Activated naive CD8-positive, alpha-beta T cell (primary cell): Measurements from ENCODE around the gene HIPK3.
A peak's percentile ranks its signal among the peaks of the same experiment; 100 is the strongest.
"Not testable (repeated sequence)": the region's sequence is repeated elsewhere in the genome, so short reads cannot be mapped to it uniquely, and the experiment has no call there.

Experiments
- H3K27ac Mint-ChIP-seq: one replicate; pipeline ENCODE4 v1.8.0; 2021; ENCODE audit warnings: mixed read lengths
- H3K27me3 Mint-ChIP-seq: one replicate; pipeline ENCODE4 v1.8.0; 2021; ENCODE audit warnings: mixed read lengths
- H3K36me3 Mint-ChIP-seq: one replicate; pipeline ENCODE4 v1.8.0; 2021; ENCODE audit warnings: mixed read lengths
- H3K4me1 Mint-ChIP-seq: one replicate; pipeline ENCODE4 v1.8.0; 2021; ENCODE audit warnings: low read depth, mixed read lengths
- H3K4me3 Mint-ChIP-seq: one replicate; pipeline ENCODE4 v1.8.0; 2021; ENCODE audit warnings: mild to moderate bottlenecking, mixed read lengths
- H3K9me3 Mint-ChIP-seq: one replicate; pipeline ENCODE4 v1.8.0; 2021; ENCODE audit warnings: low read depth, mixed read lengths

HIPK3 gene

DNA sequence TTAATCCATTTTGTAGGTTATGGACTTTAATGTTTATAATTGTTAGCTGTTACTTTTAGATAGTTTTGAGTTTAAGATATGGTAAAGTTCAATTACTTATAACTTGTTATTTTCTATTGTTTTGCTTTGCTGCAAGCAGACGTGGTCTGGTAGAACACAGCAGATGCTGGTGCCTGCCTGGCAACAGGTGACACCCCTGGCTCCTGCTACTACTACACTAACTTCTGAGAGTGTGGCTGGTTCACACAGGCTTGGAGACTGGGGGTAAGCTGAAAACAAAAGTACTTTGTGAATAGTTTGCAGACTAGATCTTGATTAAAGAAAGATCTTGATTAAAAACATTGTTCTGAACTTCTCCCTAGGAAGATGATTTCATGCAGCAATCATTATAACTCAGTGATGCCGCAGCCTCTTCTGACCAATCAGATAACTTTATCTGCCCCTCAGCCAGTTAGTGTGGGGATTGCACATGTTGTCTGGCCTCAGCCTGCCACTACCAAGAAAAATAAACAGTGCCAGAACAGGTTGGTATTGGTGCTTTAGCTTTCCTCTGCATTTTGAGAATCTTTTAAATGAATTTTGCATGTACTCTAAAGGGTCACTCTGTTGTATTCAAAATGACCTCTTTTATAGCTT, 90.4 kb downstream of the HIPK3 start:
- Mint-ChIP-seq H3K9me3 (no peaks in the 10 kb centered on the region), H3K4me1 (no peaks in the 10 kb centered on the region), H3K4me3 (no peak overlapping the region), H3K27me3 (no peaks in the 10 kb centered on the region), H3K36me3 (peaks cover 3% of the 10 kb centered on the region), H3K27ac (no peak overlapping the region)

DNA sequence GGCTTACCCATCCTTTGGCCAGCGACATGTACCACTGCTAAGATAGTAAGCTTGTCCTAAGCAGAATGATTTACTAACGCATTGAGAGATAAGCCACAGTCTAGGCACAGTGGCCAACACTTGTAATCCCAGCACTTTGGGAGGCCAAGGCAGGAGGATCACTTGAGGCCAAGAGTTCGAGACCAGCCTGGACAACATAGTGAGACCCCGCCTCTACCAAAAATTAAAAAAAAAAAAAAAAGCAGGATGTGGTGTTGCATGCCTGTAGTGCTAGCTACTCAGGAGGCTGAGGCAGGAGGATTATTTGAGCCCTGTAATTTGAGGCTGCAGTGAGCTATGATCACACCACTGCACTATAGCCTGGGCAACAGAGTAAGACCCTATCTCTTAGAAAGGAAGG, 93.1 kb downstream of the HIPK3 start:
- no peaks in the 10 kb centered on the region for H3K9me3 Mint-ChIP-seq
- H3K27ac Mint-ChIP-seq, result no peak overlapping the region
- no peaks in the 10 kb centered on the region for H3K4me1 Mint-ChIP-seq
- peaks cover 5% of the 10 kb centered on the region for H3K36me3 Mint-ChIP-seq
- no peak overlapping the region for H3K4me3 Mint-ChIP-seq
- no peaks in the 10 kb centered on the region for H3K27me3 Mint-ChIP-seq

DNA sequence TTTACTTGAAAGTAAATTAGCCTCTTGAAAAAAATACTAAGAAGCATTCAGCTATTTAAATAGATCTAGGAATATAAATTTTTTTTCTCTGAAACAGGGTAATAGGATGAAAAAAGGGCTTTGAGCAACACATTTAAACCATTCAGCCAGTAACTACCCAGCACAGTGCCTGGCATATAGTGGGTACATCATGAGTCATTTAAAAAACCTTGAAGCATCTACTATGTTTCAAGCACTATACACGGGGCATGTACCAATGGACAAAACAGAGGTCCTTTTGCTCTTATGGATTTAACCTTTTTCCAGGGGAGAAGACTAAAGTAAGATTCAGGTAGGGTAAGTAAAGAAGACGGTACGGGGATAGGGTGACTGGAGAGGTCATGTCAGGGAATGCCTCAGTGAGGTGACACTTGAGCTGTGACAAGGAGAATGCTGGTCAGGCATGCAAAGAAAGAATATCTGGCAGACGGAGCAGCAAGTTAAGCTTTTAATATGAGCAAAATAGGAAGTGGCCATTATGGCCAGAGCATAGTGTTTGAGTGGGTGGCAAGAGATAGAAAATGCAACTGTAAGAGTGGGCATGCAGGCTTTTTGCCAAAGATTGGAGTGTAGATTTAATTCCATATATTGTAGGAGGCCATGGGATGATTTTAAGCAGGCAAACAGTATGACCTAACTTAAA, 101.1 kb downstream of the HIPK3 start:
- Mint-ChIP-seq H3K4me1 (peaks cover 1% of the 10 kb centered on the region), H3K4me3 (no peak overlapping the region), H3K9me3 (no peaks in the 10 kb centered on the region), H3K36me3 (peaks cover under 1% of the 10 kb centered on the region), H3K27ac (peak overlapping the region; percentile 1), H3K27me3 (no peaks in the 10 kb centered on the region)

DNA sequence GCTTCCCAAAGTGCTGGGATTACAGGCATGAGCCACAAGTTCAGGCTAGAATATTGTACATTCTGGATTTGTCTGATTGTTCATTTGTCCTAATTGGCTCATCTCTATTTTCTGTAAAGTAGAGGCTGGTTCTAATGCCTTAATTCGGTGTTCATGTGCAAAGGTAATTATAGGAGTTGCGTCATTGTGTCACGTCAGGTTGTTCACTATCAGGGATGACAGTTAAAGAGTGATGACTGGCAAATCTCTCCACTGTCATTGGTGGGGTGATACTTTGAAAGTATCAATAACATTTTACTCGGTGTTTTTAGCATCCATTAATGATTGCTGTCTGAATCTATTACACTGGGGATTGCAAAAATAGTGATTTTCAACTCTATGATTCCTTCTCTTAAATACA, 103.5 kb downstream of the HIPK3 start:
- H3K27me3 Mint-ChIP-seq, result peaks cover 3% of the 10 kb centered on the region
- no peak overlapping the region for H3K27ac Mint-ChIP-seq
- peaks cover 1% of the 10 kb centered on the region for H3K4me1 Mint-ChIP-seq
- H3K9me3 Mint-ChIP-seq, result no peaks in the 10 kb centered on the region
- H3K36me3 Mint-ChIP-seq, result no peaks in the 10 kb centered on the region
- no peak overlapping the region for H3K4me3 Mint-ChIP-seq

DNA sequence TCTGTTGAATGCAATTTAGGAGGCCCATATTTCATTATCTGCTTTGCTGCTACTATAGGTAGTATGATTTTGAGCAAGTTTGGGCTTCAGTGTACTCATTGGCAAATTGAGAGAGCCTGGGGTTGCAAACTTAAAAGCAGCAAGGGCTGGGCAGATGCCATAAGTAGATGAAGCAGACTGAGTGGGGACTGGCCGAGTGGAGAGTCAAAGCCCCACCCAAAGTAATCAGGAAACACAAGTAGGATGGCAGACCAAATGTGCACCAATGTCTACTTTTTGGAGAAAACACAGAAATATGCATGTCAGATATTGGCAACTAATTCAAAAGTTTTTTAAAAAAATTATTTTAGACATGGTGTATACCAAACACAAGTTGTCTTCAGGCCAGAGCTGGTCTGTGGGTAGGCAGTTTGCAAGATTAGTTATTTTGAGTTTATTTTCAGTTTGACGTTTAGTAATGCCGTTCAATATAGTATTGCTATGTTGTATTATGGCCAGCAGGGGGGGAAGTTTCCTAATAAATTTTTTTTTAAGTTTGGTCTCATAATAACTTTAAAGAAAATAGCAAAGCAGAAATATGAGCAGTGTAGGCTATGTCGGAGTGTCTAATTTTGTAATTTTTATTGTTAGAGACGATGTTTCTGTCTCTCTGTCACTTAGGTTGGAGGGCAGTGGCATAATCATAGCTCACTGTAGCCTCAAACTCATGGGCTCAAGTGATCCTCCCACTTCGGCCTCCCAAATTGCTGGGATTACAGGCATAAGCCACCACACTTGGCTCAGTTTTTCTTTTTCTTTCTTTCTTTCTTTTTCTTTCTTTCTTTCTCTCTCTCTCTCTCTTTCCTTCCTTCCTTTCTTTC, 105.1 kb downstream of the HIPK3 start:
- Mint-ChIP-seq H3K9me3 (no peaks in the 10 kb centered on the region), H3K27ac (no peak overlapping the region), H3K4me1 (peaks cover 1% of the 10 kb centered on the region), H3K36me3 (no peaks in the 10 kb centered on the region), H3K4me3 (no peak overlapping the region), H3K27me3 (peaks cover 4% of the 10 kb centered on the region)

DNA sequence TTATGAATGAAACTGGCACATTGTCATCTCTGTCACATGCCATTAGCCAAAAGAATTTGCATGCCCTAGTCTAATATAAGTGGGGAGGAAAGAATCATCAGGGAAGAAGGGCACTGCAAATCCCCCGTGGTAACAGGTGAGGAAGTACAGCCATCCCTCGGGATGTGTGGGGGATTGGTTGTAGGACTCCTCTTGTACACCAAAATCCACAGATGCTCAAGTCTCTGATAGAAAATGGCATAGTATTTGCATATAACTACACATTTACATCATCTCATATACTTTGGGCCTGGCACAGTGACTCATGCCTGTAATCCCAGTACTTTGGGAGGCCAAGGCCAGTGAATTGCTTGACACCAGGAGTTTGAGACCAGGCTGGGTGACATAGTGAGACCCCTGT, 109.7 kb downstream of the HIPK3 start:
- Mint-ChIP-seq H3K36me3 (no peaks in the 10 kb centered on the region), H3K9me3 (no peaks in the 10 kb centered on the region), H3K27ac (no peak overlapping the region), H3K4me3 (no peak overlapping the region), H3K4me1 (peaks cover 1% of the 10 kb centered on the region), H3K27me3 (peaks cover 10% of the 10 kb centered on the region)

DNA sequence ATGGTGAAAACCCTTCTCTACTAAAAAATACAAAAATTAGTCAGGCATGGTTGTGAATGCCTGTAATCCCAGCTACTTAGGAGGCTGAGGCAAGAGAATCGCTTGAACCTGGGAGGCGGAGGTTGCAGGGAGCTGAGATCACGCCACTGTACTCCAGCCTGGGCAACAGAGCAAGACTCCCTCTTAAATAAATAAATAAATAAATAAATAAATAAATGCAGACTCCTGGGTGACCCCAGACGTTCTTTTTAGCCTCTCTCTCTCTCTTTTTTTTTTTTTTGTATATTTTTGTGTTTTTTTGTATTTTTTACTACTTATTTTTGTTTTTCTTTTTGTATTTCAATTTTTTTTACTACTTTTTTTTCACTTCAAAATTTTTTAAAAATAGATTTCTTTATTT, 111.3 kb downstream of the HIPK3 start:
- peaks cover 10% of the 10 kb centered on the region for H3K27me3 Mint-ChIP-seq
- not testable (repeated sequence) for H3K9me3 Mint-ChIP-seq, H3K4me1 Mint-ChIP-seq, H3K4me3 Mint-ChIP-seq, H3K36me3 Mint-ChIP-seq, H3K27ac Mint-ChIP-seq

DNA sequence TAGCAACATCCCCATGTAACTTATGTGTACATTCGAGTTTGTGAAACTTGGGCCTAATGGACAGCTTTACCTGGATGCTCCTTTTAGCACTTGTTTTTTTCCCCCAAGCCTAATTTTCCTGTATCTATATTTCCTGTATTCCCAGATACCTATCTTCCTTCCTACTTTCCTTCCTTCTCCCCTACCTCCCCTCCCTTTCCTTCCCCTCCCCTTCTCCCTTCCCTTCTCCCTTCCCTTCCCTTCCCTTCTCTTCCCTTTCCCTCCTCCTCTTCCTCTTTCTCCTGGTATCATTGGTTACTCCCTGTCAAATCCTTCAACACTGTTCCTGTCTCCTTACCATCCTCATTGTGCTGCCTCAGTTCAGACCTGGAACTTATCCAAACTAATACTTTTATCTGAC, 111.8 kb downstream of the HIPK3 start:
- Mint-ChIP-seq H3K9me3 (no peaks in the 10 kb centered on the region), H3K27ac (no peak overlapping the region), H3K4me1 (no peaks in the 10 kb centered on the region), H3K4me3 (no peak overlapping the region), H3K27me3 (peaks cover 15% of the 10 kb centered on the region), H3K36me3 (no peaks in the 10 kb centered on the region)

DNA sequence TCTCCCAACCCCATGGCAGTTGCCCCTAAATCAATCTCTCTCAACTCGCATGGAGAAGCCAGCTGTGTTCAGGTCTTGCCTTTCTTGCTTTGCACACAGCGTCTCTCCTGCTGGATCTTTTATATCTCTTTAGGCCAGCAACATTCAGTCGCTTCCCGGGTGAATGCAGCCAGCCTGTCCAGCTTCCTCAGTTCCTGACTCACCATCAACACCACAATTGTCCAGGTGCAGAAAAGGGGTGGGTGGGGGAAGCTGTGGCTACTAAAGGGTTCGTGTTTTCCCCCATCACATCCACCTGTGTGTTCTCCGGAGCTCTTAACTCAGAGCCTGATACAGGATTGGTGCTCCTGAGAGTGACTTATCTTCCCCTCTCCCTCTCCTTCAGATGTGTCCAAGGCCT, 116.5 kb downstream of the HIPK3 start:
- no peak overlapping the region for H3K27ac Mint-ChIP-seq
- peaks cover 40% of the 10 kb centered on the region for H3K27me3 Mint-ChIP-seq
- no peaks in the 10 kb centered on the region for H3K9me3 Mint-ChIP-seq
- no peak overlapping the region for H3K4me3 Mint-ChIP-seq
- no peaks in the 10 kb centered on the region for H3K36me3 Mint-ChIP-seq
- H3K4me1 Mint-ChIP-seq, result peaks cover 3% of the 10 kb centered on the region

DNA sequence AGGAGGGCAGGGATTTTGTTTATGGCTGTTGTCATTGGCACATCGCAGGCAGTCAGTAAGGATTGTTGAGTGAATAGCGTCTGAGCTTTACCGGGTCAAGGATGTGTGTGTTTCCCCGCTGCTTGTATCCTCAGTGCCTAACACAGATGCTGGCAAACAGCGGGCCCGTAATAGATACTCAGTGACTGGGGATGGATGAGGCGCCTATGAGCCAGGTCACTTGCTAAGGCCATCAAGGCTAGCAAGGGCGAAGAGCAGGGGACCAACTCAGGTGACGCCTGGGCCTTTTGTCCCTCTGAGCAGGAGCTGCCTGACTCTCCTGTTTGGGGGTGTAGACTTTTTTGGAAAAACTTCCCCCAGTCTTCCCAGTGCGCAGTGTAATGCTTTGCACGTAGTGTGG, 118.1 kb downstream of the HIPK3 start:
- Mint-ChIP-seq H3K27me3 (peaks cover 42% of the 10 kb centered on the region), H3K36me3 (no peaks in the 10 kb centered on the region), H3K4me1 (peaks cover 3% of the 10 kb centered on the region), H3K4me3 (peak overlapping the region; percentile 65), H3K27ac (no peak overlapping the region), H3K9me3 (no peaks in the 10 kb centered on the region)

DNA sequence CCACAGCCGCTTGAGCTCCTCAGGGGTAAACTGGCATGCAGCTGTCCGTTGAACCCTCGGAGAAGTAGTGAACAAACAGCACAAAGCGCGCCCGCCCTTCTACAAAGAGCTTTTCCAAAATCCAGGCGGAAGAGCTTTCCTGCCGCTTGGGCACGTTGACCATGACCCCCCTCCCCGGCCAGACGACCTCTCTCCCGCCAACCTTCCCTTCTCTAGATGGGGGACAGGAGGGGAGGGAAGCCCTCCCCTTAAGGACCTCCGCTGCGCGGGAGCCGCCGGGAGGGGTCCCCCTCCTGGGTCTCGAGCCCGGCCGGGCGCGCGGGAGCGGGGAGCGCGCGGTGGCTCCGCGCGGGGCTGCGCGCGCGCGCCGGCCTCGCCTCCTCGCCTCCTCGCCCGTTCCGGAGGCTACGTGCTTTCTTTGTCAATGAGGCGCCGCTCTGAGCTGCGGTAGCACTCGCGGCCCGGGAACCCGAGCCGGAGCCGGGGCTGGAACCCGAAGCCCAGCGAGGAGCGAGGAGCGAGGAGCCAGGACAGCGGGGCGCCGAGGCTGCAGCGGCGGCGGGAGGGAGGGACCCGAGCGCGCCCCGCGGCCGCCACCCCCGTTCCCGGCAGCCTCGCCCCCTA, 118.6 kb downstream of the HIPK3 start, which contains the start of gene KIAA1549L:
TSS of gene KIAA1549L (plus strand) at position 421 of the 624 bp plus-strand sequence.
- Mint-ChIP-seq H3K36me3 (no peaks in the 10 kb centered on the region), H3K27ac (no peak within 1 kb of the TSS), H3K27me3 (peaks cover 42% of the 10 kb centered on the region), H3K9me3 (no peaks in the 10 kb centered on the region), H3K4me3 (peak within 1 kb of the TSS; percentile 65), H3K4me1 (peaks cover 3% of the 10 kb centered on the region)

DNA sequence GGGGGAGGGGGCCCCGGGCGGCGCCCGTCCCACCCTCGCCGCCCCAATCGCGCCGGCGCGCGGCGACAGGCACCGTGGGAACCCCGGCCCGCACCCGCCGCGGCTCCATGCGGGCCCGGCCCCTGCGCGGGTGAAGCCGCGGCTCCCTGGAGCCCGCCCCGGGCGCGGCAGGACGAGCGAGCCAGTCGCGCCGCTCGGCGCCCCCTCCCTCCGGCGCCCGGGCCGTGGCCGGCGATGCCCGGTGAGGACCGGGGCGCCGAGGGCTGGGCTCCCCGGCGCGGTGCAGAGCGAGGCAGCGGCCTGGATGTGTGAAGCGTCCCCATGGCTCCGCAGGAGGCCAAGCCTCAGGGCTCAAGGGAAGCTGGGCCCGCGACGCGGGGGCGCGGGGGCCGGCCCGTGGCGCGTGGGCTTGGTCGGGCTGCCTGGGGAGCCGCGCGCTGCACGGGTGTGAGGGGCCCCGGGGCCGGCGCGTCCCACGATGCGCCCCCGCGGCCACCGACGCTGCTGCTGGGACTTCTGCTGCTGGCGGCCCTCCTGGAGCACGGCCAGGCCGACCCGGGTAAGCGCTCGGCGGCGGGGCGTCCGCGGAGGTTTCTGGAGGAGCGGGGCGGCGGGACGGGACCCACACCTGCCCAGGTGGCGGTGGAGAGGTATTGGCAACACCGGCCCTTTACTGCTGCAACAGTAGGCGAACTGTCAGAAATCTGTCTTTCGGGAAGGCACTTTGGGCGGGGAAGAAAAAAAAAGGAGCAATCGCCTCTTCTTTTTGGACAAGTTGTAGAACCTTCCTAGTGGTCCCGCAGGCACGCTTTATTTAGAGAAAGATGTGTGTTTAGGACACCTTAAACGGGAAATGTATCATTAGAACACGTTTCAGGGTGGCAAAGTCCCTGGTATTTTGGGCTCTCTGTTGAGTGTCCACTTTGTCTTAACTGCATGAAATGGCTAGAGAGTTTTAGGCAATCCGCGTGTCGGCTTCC, 119.4 kb downstream of the HIPK3 start:
- H3K9me3 Mint-ChIP-seq, result no peaks in the 10 kb centered on the region
- peaks cover 42% of the 10 kb centered on the region for H3K27me3 Mint-ChIP-seq
- H3K4me3 Mint-ChIP-seq, result no peak overlapping the region
- no peak overlapping the region for H3K27ac Mint-ChIP-seq
- no peaks in the 10 kb centered on the region for H3K36me3 Mint-ChIP-seq
- peaks cover 3% of the 10 kb centered on the region for H3K4me1 Mint-ChIP-seq

DNA sequence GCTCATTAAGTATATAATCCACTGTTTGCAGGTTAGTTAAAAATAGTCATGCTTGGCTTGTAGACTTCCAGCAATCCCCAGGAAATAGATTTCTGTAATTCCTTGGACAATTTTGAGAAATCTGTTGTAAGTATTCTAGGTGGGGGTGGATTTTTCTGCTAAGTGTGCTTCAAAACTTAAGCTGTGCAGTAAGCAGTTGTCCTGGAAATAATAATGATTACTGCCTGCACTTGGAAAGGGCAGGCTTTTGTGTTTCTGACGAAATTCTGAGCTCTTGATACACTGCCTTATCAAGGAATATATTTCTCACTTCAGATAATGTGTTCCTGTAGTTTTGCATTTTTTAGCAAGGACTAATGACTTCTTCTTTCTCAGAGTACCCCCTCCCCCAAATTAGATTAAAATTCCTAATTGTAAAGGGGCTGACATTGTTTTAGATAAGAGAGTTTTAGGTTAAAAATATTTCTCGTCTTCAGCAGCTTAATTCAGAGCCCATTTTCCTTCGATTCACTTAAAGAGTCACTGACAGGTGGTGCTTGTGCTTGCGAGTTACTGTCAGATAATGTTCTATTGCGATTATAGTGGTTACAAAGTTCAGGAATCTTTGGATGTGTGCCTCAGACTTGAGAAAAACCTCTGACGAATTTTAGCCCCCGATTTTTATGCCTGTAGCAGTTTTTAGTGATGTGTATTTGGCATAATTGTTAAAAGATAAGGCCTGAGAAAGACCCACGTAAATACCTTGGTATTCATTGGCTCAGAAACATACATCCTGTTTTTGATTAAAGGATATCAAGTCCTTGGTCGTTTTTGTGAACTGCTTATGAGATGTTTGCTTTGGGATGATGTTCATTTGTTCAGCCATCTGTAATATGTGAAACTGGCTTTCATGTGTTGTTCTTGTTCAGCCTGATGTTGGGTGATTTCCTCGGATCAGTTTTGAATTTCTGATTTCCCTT, 120.5 kb downstream of the HIPK3 start:
- Mint-ChIP-seq H3K4me3 (peak overlapping the region; percentile 4), H3K4me1 (peaks cover 3% of the 10 kb centered on the region), H3K9me3 (no peaks in the 10 kb centered on the region), H3K27me3 (peaks cover 42% of the 10 kb centered on the region), H3K27ac (no peak overlapping the region), H3K36me3 (no peaks in the 10 kb centered on the region)
